ENCODE results near the gene ARHGEF5.

- TF ChIP-seq FOXJ3 (CRISPR knock-in tag; IDR thresholded peaks at IDR 0.05): no peak
- no peak for TF ChIP-seq LEF1 (IDR thresholded peaks at IDR 0.05)
- TF ChIP-seq CTCF (IDR thresholded peaks at IDR 0.05 in 2 of 3, conservative IDR thresholded peaks at IDR 0.05 in 1 of 3; ENCODE audit: insufficient read depth in 2 of 3, low read depth in 1 of 3, low read length in 3 of 3): no peak
- TF ChIP-seq GATA2 (CRISPR knock-in tag; IDR thresholded peaks at IDR 0.05): no peak
- no peak for TF ChIP-seq MAFK (IDR thresholded peaks at IDR 0.05; ENCODE audit: low read length)
- peak; percentile 60 for TF ChIP-seq CEBPB (tag; IDR thresholded peaks at IDR 0.05)
- no peak for TF ChIP-seq SOX6 (IDR thresholded peaks at IDR 0.05)
- TF ChIP-seq FOXM1 (IDR thresholded peaks at IDR 0.05; ENCODE audit: low read depth): no peak
- no peak for TF ChIP-seq FOXM1 (CRISPR knock-in tag; IDR thresholded peaks at IDR 0.05; ENCODE audit: low read depth)
- TF ChIP-seq ZFP91 (CRISPR knock-in tag; IDR thresholded peaks at IDR 0.05): no peak
- TF ChIP-seq EGR1 (conservative IDR thresholded peaks at IDR 0.05): no peak
- no peak for TF ChIP-seq ZNF124 (CRISPR knock-in tag; IDR thresholded peaks at IDR 0.05)
- TF ChIP-seq RBM17 (IDR thresholded peaks at IDR 0.05; ENCODE audit: borderline replicate concordance, low read depth, low read length): no peak
Observed at GRCh38 chr7:144414815-144415214, 59.6 kb downstream of the ARHGEF5 start.
